Hematopoietic multipotent progenitor cell treated with erythropoietin and hydrocortisone succinate and interleukin-3 and kit ligand, for 4 days (in vitro differentiated cells): Measurements from ENCODE around the gene DHRS11.
A peak's percentile ranks its signal among the peaks of the same experiment; 100 is the strongest.

Experiments
- DNase-seq: peaks from one replicate; pipeline ENCODE4 v3.0.0-alpha.2; 2015

Gene DHRS11

GRCh38 chr17:36616061-36617029 is 24.7 kb downstream of the DHRS11 start:
- no peak for DNase-seq

GRCh38 chr17:36617773-36618172 is 26.1 kb downstream of the DHRS11 start:
- DNase-seq = no peak

- DNase-seq = no peak
These were observed 31.6 kb downstream of the DHRS11 start for GRCh38 chr17:36623281-36623680.

- no peak for DNase-seq
These were observed 33.5 kb downstream of the DHRS11 start for GRCh38 chr17:36625188-36625587.

GRCh38 chr17:36627101-36627500 is 35.4 kb downstream of the DHRS11 start:
- DNase-seq = no peak

- DNase-seq = no peak
These were observed 36.9 kb downstream of the DHRS11 start for GRCh38 chr17:36628576-36628975.

GRCh38 chr17:36629252-36629847 is 37.7 kb downstream of the DHRS11 start:
- DNase-seq = peak; percentile 88

- DNase-seq = no peak
These were observed 38.4 kb downstream of the DHRS11 start for GRCh38 chr17:36629970-36630502.

- no peak for DNase-seq
These were observed 39.3 kb downstream of the DHRS11 start for GRCh38 chr17:36631022-36631421.

- DNase-seq = no peak
These were observed 41.5 kb downstream of the DHRS11 start for GRCh38 chr17:36632916-36633771.

GRCh38 chr17:36640346-36640745 is 48.7 kb downstream of the DHRS11 start:
- no peak for DNase-seq

- DNase-seq = no peak
These were observed 49.2 kb downstream of the DHRS11 start for GRCh38 chr17:36640836-36641235.

- no peak for DNase-seq
These were observed 49.7 kb downstream of the DHRS11 start for GRCh38 chr17:36641331-36641876.

- DNase-seq = no peak
These were observed 50.5 kb downstream of the DHRS11 start for GRCh38 chr17:36641877-36642845.

- no peak for DNase-seq
These were observed 51.5 kb downstream of the DHRS11 start for GRCh38 chr17:36643086-36643685.

GRCh38 chr17:36645422-36645821 is 53.7 kb downstream of the DHRS11 start:
- no peak for DNase-seq

- no peak for DNase-seq
These were observed 56.0 kb downstream of the DHRS11 start for GRCh38 chr17:36647636-36648035.

GRCh38 chr17:36650096-36650775 is 58.6 kb downstream of the DHRS11 start:
- DNase-seq = no peak
